Coronary artery (tissue), 2 donors: Measurements from ENCODE around the gene BICRA.

ENCODE experiments used
- DNase-seq: peaks from one replicate; pipeline ENCODE4 v3.0.0-alpha.2; 2017; ENCODE audit warnings: low spot score
- H3K27ac ChIP-seq, 2 donors: fragments of 200-600 bp; sonication (generic); one replicate each; pipeline ENCODE4 v1.5.1; 2016 to 2019
- H3K4me3 ChIP-seq: fragments of 200-600 bp; sonication (generic); 2 replicates; pipeline ENCODE4 v1.5.1; 2016; ENCODE audit warnings: mild to moderate bottlenecking, moderate library complexity
- CTCF ChIP-seq: fragments of 200-600 bp; sonication (generic); IDR thresholded peaks from one replicate; pipeline ENCODE4 v1.5.1; 2019; ENCODE audit warnings: antibody characterized with exemption

Gene BICRA

DNA sequence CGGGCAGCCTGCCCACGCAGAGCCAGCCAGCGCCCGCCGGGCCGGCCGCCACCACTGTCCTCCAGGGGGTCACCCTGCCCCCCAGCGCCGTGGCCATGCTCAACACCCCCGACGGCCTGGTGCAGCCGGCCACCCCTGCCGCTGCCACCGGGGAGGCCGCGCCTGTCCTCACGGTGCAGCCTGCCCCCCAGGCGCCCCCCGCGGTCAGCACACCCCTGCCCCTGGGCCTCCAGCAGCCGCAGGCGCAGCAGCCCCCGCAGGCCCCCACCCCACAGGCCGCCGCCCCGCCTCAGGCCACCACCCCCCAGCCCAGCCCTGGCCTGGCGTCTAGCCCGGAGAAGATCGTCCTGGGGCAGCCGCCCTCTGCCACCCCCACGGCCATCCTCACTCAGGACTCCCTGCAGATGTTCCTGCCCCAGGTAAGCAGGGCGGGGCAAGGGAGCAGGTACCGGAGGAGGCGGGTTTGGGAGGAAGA lies 72.0 kb downstream of the BICRA start:
- Histone ChIP-seq H3K27ac (no peak overlapping the region), H3K4me3 (no peak overlapping the region)
- no peak for DNase-seq
- no peak for TF ChIP-seq CTCF

- Histone ChIP-seq H3K4me3 (no peak overlapping the region), H3K27ac (no peak overlapping the region)
- no peak for TF ChIP-seq CTCF
- DNase-seq: no peak
These were observed 72.5 kb downstream of the BICRA start for GRCh38 chr19:47681388-47681787.

- DNase-seq: no peak
- Histone ChIP-seq H3K4me3 (no peak overlapping the region), H3K27ac (no peak overlapping the region)
- TF ChIP-seq CTCF: no peak
These were observed 73.0 kb downstream of the BICRA start for GRCh38 chr19:47681936-47682335.

- Histone ChIP-seq H3K4me3 (no peak overlapping the region), H3K27ac (no peak overlapping the region)
- no peak for TF ChIP-seq CTCF
- no peak for DNase-seq
These were observed 74.0 kb downstream of the BICRA start for GRCh38 chr19:47682939-47683338.

GRCh38 chr19:47686679-47687450 lies 77.9 kb downstream of the BICRA start:
- no peak overlapping the region for H3K27ac ChIP-seq
- TF ChIP-seq CTCF: no peak
- no peak overlapping the region for H3K4me3 ChIP-seq
- no peak for DNase-seq

DNA sequence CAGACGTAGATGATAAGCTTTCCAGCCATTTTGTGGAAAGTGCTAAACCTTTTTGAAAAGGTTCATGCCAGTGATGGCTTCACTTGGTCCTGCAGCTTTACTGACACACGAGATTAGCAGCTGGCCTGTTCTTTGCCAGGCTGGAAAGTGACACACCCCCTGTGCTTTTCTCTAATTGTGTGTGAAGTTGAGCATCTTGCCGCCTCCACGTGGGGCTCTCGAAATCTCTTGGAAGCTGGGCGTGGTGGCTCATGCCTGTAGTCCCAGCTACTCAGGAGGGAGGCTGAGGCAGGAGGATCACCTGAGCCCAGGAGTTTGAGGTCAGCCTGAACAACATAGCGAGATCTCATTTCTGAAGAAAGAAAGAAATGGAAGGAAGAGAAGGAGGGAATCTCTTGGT lies 79.0 kb downstream of the BICRA start:
- H3K4me3 ChIP-seq: no peak overlapping the region
- DNase-seq: no peak
- no peak overlapping the region for H3K27ac ChIP-seq
- TF ChIP-seq CTCF: no peak

- no peak for TF ChIP-seq CTCF
- H3K4me3 ChIP-seq: no peak overlapping the region
- no peak for DNase-seq
These were observed 82.2 kb downstream of the BICRA start for GRCh38 chr19:47691090-47691489.

More at GRCh38 chr19:47691090-47691489, 82.2 kb downstream of the BICRA start:
- H3K27ac ChIP-seq: no peak overlapping the region
